Measurements from ENCODE around the gene REXO4. TPM values are rescaled to one million over a fixed set of nuclear protein-coding genes. Genes with fewer than 3 reads are reported as not detected.

REXO4 gene
- total RNA-seq, 1 donor from 2014 or later = 33.3 TPM

DNA sequence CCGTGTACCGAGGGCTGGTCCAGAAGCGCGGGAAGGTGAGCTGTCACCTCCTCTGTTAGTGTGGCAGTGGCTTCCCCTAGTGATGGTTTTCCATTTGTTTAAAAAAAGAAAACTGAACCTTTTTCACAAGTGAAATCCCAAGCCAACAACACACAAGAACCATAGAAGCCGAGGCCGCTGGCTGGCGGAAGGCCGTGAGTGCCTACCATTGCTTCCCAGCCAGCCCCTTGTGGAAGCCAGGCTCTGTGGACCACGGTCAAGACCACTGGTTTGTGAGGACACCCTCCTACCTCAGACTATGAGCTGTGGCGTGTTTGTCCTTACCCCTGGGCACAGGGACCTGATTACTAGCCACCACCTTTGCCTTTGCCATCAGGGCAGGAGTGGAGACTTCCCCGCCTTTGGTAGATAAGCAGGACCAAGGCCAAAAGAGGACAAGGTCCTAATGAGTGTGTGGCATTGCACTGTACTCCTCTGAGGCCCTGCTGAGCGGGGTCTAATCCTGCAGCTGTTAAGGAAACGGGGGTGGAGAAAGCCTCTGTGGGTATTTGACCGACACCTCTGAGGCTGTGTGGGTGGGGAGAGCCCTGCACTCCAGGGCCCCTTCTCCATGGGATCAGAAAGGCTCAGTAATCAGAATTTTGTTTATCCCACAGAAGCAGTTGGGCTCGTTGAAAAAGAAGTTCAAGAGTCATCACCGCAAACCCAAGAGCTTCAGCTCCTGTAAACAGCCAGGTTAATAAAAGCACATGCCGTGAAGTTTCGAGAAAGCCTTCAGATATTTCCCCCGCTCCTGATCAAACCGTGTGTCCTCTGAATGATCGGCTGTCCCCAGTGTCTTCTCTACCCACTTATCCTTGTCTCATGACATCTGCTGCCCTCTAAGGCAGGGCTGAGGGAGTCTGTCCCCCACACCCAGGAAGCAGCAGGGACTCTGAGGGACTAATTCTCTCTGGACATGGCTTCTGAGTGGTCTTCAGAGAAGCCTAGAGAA, 57.1 kb downstream of the REXO4 start:
- ChIA-PET POLR2A (interaction anchor here (1.3 kb wide), 1 partner anchor 13 kb away, joined by 4 read pairs; the partner anchor contains the start of genes MED22 and RPL7A), CTCF (no interaction called here)
- H3K27ac Mint-ChIP-seq = no peak overlapping the region
- H3K4me3 Mint-ChIP-seq = no peak overlapping the region
- no peaks in the 10 kb centered on the region for H3K27me3 Mint-ChIP-seq
- H3K4me1 Mint-ChIP-seq = peaks cover 25% of the 10 kb centered on the region
- TF ChIP-seq, protein P1, sequence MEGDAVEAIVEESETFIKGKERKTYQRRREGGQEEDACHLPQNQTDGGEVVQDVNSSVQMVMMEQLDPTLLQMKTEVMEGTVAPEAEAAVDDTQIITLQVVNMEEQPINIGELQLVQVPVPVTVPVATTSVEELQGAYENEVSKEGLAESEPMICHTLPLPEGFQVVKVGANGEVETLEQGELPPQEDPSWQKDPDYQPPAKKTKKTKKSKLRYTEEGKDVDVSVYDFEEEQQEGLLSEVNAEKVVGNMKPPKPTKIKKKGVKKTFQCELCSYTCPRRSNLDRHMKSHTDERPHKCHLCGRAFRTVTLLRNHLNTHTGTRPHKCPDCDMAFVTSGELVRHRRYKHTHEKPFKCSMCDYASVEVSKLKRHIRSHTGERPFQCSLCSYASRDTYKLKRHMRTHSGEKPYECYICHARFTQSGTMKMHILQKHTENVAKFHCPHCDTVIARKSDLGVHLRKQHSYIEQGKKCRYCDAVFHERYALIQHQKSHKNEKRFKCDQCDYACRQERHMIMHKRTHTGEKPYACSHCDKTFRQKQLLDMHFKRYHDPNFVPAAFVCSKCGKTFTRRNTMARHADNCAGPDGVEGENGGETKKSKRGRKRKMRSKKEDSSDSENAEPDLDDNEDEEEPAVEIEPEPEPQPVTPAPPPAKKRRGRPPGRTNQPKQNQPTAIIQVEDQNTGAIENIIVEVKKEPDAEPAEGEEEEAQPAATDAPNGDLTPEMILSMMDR (IDR thresholded peaks at IDR 0.05) = no peak
- peaks cover 64% of the 10 kb centered on the region for H3K36me3 Mint-ChIP-seq (ENCODE audit: low read depth)
- ATAC-seq (ENCODE audit: low read depth) (no peak), DNase-seq (no peak)
- intact Hi-C loops (cut with micrococcal nuclease) = no loop called here
- H3K9me3 Mint-ChIP-seq = no peaks in the 10 kb centered on the region

- Mint-ChIP-seq H3K4me1 (peaks cover 35% of the 10 kb centered on the region), H3K27me3 (no peaks in the 10 kb centered on the region), H3K27ac (no peak overlapping the region), H3K4me3 (peak overlapping the region; percentile 7), H3K36me3 (ENCODE audit: low read depth) (peaks cover 53% of the 10 kb centered on the region), H3K9me3 (no peaks in the 10 kb centered on the region)
- ChIA-PET POLR2A (interaction anchor here (1.0 to 1.3 kb wide), 3 partner anchors 12 to 24 kb away, joined by 4 to 5 read pairs (median 4); partner anchors contain the start of genes MED22 and RPL7A), CTCF (no interaction called here)
- TF ChIP-seq, protein P1 (IDR thresholded peaks at IDR 0.05) = no peak
- DNase-seq (no peak), ATAC-seq (ENCODE audit: low read depth) (no peak)
- intact Hi-C loops (cut with micrococcal nuclease) = no loop called here
These were observed 58.2 kb downstream of the REXO4 start for GRCh38 chr9:133359399-133360175.

- Mint-ChIP-seq H3K27me3 (no peaks in the 10 kb centered on the region), H3K9me3 (no peaks in the 10 kb centered on the region), H3K4me3 (peak overlapping the region; percentile 80), H3K27ac (peak overlapping the region; percentile 35), H3K36me3 (ENCODE audit: low read depth) (peaks cover 47% of the 10 kb centered on the region), H3K4me1 (peaks cover 40% of the 10 kb centered on the region)
- DNase-seq (no peak), ATAC-seq (ENCODE audit: low read depth) (no peak)
- ChIA-PET CTCF (no interaction called here), POLR2A (interaction anchor here (0.9 to 3.7 kb wide), 4 partner anchors 10 to 121 kb away, joined by 3 to 52 read pairs (median 4); partner anchors contain the start of genes MED22, RPL7A and SLC2A6)
- intact Hi-C loops (cut with micrococcal nuclease) = no loop called here
- TF ChIP-seq, protein P1 (IDR thresholded peaks at IDR 0.05) = no peak
These were observed 60.2 kb downstream of the REXO4 start for GRCh38 chr9:133357656-133358055.

DNA sequence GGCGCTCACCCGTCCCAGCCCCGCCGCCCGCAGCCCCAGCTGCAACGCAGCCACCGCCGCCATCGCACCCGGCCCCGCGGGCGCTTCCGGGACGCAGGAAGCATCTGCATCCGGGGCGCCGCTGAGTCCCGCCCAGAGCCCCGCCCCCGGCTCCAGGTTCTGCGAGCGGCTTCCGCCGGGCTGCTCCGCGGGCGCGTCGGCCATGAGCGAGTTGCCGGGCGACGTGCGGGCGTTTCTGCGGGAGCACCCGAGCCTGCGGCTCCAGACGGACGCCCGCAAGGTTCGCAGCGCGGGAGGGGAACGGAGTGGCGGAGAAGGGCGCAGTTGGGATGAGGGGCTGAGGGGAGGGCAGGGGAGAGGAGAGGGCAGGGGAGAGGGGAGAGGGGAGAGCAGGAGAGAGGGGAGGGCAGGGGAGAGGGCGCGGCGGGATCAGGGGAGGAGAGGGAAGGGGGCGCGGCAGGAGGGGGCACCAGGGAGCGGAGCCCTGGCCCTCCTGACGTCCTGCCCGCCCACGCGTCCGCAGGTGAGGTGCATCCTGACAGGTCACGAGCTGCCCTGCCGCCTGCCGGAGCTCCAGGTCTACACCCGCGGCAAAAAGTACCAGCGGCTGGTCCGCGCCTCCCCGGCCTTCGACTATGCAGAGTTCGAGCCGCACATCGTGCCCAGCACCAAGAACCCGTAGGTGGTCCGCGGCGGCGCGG, 61.3 kb downstream of the REXO4 start, which contains the start of the genes SURF1 and SURF2:
Gene SURF1 (minus strand): TSS at position 97 of the 701 bp plus-strand sequence. CDS start 34 bp downstream, at position 63.
Gene SURF2 (plus strand): TSS at position 160 of the 701 bp plus-strand sequence. CDS start 43 bp downstream, at position 203.
- ChIA-PET CTCF (interaction anchor here (0.7 kb wide), 1 partner anchor 202 kb away, joined by 5 read pairs; no protein-coding TSS in a partner anchor), POLR2A (interaction anchor here (0.6 to 3.7 kb wide), 15 partner anchors 8 to 170 kb away, joined by 3 to 52 read pairs (median 5); partner anchors contain the start of genes CACFD1, MED22, RPL7A and SLC2A6)
- Mint-ChIP-seq H3K36me3 (ENCODE audit: low read depth) (peaks cover 48% of the 10 kb centered on the region), H3K27ac (peak within 1 kb of the TSS; percentile 82), H3K27me3 (no peaks in the 10 kb centered on the region), H3K4me1 (peaks cover 43% of the 10 kb centered on the region), H3K4me3 (peak within 1 kb of the TSS; percentile 88), H3K9me3 (no peaks in the 10 kb centered on the region)
- peak; percentile 92 for ATAC-seq (ENCODE audit: low read depth)
- TF ChIP-seq, protein P1 (IDR thresholded peaks at IDR 0.05) = no peak
- DNase-seq = peak; percentile 87
- intact Hi-C loops (cut with micrococcal nuclease) = loop anchor here (1.0 kb wide), 3 partner anchors 8 to 170 kb away; partner anchors contain the start of genes MED22, RPL7A, STKLD1 and SURF4

Other genes with a start within 250 kb of the REXO4 start
- not detected in 2 replicates for gene OBP2B, start 208.8 kb downstream of the REXO4 start, total RNA-seq
- not detected in 2 replicates for gene ABO, start 142.8 kb downstream of the REXO4 start, total RNA-seq
- 22.4 and 23.9 TPM in 2 replicates for gene SURF6, start 81.8 kb downstream of the REXO4 start, total RNA-seq
- gene MED22, start 69.9 kb downstream of the REXO4 start, total RNA-seq = 40.7 and 45.7 TPM in 2 replicates
- gene RPL7A, start 69.8 kb downstream of the REXO4 start, total RNA-seq = 3,786 and 4,134 TPM in 2 replicates
- gene SURF1, start 61.5 kb downstream of the REXO4 start, total RNA-seq = 33.6 and 38.9 TPM in 2 replicates
- 17.3 and 17.8 TPM in 2 replicates for gene SURF2, start 61.5 kb downstream of the REXO4 start, total RNA-seq
- gene SURF4, start 42.0 kb downstream of the REXO4 start, total RNA-seq = 57.0 and 58.2 TPM in 2 replicates
- 0.37 and 0.44 TPM in 2 replicates for gene STKLD1, start 41.6 kb downstream of the REXO4 start, total RNA-seq
- 1.9 TPM in 2 replicates for gene ADAMTS13, start 4.4 kb upstream of the REXO4 start, total RNA-seq
- 13.8 and 15.0 TPM in 2 replicates for gene CACFD1, start 42.0 kb upstream of the REXO4 start, total RNA-seq
- gene SLC2A6, start 61.1 kb upstream of the REXO4 start, total RNA-seq = 32.9 and 37.4 TPM in 2 replicates
- gene MYMK, start 106.9 kb upstream of the REXO4 start, total RNA-seq = not detected in 2 replicates
- not detected in 2 replicates for gene ADAMTSL2, start 116.7 kb upstream of the REXO4 start, total RNA-seq
- gene FAM163B, start 191.4 kb upstream of the REXO4 start, total RNA-seq = not detected in 2 replicates
- gene DBH, start 218.4 kb upstream of the REXO4 start, total RNA-seq = not detected in 2 replicates

Data from activated B cell treated with CpG ODN at 0.5 μM for 24 hours (primary cell).